Effector memory CD4-positive, alpha-beta T cell (primary cell): ENCODE results near the gene LAMA4.

Experiments used
- DNase-seq, 3 donors: peaks; one replicate each; pipeline ENCODE4 v3.0.0-alpha.2; 2020
- H3K27ac ChIP-seq: 2 replicates; pipeline ENCODE4 v1.7.0; 2013; ENCODE audit warnings: mild to moderate bottlenecking, low read length, moderate library complexity; ENCODE audit not compliant: insufficient read depth, poor library complexity, severe bottlenecking
- H3K27me3 ChIP-seq: replicated peaks from 2 replicates; pipeline ENCODE4 v1.7.0; 2013; ENCODE audit warnings: mild to moderate bottlenecking, low read length; ENCODE audit not compliant: insufficient read depth, control insufficient read depth, poor library complexity, severe bottlenecking
- H3K36me3 ChIP-seq: 2 replicates; pipeline ENCODE4 v1.7.0; 2013; ENCODE audit warnings: mild to moderate bottlenecking, low read length, moderate library complexity; ENCODE audit not compliant: control insufficient read depth, insufficient read depth
- H3K4me1 ChIP-seq: 2 replicates; pipeline ENCODE4 v1.7.0; 2013; ENCODE audit warnings: low read length, mild to moderate bottlenecking; ENCODE audit not compliant: control insufficient read depth, insufficient read depth, poor library complexity, severe bottlenecking
- H3K4me3 ChIP-seq: 2 replicates; pipeline ENCODE4 v1.7.0; 2013; ENCODE audit warnings: low read length, low read depth, mild to moderate bottlenecking; ENCODE audit not compliant: insufficient read depth, poor library complexity, severe bottlenecking
- H3K9me3 ChIP-seq: 2 replicates; pipeline ENCODE4 v1.7.0; 2013; ENCODE audit warnings: mild to moderate bottlenecking, low read length, moderate library complexity; ENCODE audit not compliant: control insufficient read depth

The LAMA4 gene

GRCh38 chr6:112155886-112156285, 98.5 kb downstream of the LAMA4 start:
- Histone ChIP-seq H3K4me1 (no peaks in the 10 kb centered on the region), H3K9me3 (no peaks in the 10 kb centered on the region), H3K4me3 (no peak overlapping the region), H3K27ac (no peak overlapping the region), H3K27me3 (no peaks in the 10 kb centered on the region), H3K36me3 (no peaks in the 10 kb centered on the region)
- DNase-seq = no peak

GRCh38 chr6:112154711-112155110, 99.7 kb downstream of the LAMA4 start:
- no peaks in the 10 kb centered on the region for H3K4me1 ChIP-seq
- H3K27me3 ChIP-seq = no peaks in the 10 kb centered on the region
- no peaks in the 10 kb centered on the region for H3K9me3 ChIP-seq
- DNase-seq = no peak
- H3K4me3 ChIP-seq = no peak overlapping the region
- H3K27ac ChIP-seq = no peak overlapping the region
- no peaks in the 10 kb centered on the region for H3K36me3 ChIP-seq

DNA sequence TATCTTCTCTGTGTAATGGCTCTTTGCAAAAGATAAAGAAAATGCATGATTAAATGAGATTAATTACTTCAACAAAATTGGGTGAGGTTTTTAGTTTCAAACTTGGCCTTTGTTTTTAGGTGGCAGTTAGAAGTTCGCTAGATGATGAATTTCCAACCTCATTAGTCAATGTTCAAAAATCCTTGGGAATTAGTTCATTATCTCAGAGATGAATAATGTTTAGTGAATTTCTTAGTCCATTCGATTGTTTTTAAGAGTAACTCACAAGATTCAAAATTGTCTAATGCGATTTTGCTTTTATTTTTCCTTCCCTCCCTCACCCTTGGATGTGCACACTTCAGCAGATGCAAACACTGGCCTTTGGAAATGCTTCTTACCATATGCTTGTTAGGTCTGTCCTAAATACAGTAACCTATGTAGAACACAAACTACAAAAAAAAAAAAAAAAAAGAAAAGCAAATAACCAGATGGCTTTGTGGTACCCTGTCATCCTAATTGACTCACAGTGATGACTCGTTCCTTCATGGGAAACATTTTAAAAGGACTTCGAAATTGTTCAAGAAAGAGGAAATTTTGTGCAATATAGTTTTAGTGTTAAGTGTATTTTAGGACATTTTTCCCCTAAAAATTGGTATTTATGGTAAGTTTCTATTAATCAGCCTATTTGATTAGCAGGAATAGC, 100.3 kb downstream of the LAMA4 start:
- H3K4me1 ChIP-seq = no peaks in the 10 kb centered on the region
- H3K4me3 ChIP-seq = no peak overlapping the region
- H3K27me3 ChIP-seq = no peaks in the 10 kb centered on the region
- no peaks in the 10 kb centered on the region for H3K9me3 ChIP-seq
- H3K36me3 ChIP-seq = no peaks in the 10 kb centered on the region
- no peak overlapping the region for H3K27ac ChIP-seq
- no peak for DNase-seq

GRCh38 chr6:112150363-112150762, 104.0 kb downstream of the LAMA4 start:
- Histone ChIP-seq H3K9me3 (no peaks in the 10 kb centered on the region), H3K4me1 (no peaks in the 10 kb centered on the region), H3K36me3 (no peaks in the 10 kb centered on the region), H3K27me3 (no peaks in the 10 kb centered on the region), H3K27ac (no peak overlapping the region), H3K4me3 (no peak overlapping the region)
- DNase-seq = no peak

DNA sequence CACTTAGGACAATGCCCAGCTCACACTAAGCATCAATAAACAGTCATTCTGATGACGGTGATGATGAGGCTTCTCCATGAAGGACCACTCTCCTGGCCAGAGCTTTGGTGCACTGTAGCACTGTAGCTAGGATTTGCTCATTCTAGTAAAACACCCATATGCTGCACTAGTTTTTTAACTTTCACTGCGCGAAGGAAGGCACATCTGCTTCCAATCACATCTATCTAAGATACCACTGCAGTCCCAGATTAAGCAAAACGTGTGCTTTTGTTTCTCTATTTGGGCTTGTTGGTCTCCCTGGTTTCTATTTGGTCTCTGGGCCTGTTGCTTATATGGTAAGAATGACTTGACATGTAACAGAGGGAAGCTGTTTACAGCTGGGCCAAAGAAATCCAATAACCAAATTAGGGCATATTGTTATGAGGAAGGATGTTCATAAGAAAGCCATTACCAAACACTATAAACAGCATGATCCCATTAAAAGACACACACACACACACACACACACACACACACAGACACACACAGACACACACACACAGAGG, 104.6 kb downstream of the LAMA4 start:
- no peak overlapping the region for H3K4me3 ChIP-seq
- no peak for DNase-seq
- no peaks in the 10 kb centered on the region for H3K36me3 ChIP-seq
- no peaks in the 10 kb centered on the region for H3K4me1 ChIP-seq
- H3K27ac ChIP-seq = no peak overlapping the region
- no peaks in the 10 kb centered on the region for H3K27me3 ChIP-seq
- H3K9me3 ChIP-seq = no peaks in the 10 kb centered on the region

DNA sequence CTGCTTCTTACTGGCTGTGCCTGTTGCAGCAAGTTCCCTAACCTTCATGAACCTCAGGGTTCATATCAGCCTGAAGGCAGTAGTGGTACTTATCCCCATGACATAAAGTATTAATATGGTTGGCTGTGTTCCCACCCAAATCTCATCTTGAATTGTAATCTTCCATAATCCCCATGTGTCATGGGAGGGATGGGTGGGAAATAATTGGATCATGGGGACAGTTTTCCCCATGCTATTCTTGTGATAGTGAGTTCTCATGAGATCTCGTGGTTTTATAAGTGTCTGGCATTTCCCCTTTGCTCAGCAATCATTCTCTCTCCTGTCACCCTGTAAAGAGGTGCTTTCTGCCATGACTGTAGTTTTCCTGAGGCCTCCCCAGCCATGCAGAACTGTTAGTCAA, 105.1 kb downstream of the LAMA4 start:
- H3K9me3 ChIP-seq = no peaks in the 10 kb centered on the region
- H3K36me3 ChIP-seq = no peaks in the 10 kb centered on the region
- H3K27me3 ChIP-seq = no peaks in the 10 kb centered on the region
- H3K4me1 ChIP-seq = no peaks in the 10 kb centered on the region
- no peak overlapping the region for H3K4me3 ChIP-seq
- no peak for DNase-seq
- H3K27ac ChIP-seq = no peak overlapping the region

DNA sequence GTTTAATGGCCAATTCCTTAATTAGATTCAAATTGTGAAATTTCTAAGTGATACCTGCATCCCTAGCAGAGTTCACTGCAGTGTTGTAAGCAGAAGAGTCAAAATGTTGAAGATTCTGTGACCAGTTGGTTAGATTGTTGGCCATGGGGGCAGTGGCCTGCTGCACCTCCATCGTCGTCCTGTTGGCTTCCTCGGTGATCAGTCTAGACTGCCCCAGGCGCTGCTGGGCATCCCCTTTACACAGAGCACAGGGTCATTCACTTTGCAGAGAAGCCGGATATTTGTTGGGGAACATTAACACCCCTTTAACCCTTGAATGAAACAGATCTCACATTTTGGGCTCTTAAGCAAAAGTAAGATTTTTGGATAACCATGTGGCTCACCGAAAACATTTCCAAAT, 106.3 kb downstream of the LAMA4 start:
- no peak for DNase-seq
- H3K27ac ChIP-seq = no peak overlapping the region
- no peaks in the 10 kb centered on the region for H3K27me3 ChIP-seq
- no peaks in the 10 kb centered on the region for H3K4me1 ChIP-seq
- no peak overlapping the region for H3K4me3 ChIP-seq
- no peaks in the 10 kb centered on the region for H3K9me3 ChIP-seq
- H3K36me3 ChIP-seq = no peaks in the 10 kb centered on the region

DNA sequence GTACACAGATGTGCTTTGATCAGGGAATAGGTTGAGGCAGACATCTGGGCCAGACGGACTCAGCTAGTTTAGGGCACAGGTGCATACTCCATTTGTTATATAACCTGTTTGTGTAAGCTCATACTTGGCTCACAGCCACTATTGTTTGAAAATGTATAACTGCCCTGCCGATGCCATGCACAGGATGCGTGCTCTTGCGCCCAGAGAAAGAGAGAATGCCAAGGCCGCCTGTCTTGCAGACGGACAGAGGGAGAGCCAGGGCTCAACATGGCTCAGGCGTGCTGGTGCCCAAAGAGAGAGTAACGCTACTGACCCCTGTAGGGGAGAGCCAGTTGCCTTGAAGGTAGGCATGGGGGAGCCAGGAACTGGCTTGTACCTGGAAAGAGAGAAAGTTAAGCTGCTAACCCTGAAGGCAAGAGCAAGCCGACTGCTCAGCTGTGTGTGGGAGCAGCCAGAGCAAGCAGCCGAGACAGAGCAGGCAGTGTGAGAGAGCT, 109.2 kb downstream of the LAMA4 start:
- H3K4me3 ChIP-seq = no peak overlapping the region
- no peaks in the 10 kb centered on the region for H3K4me1 ChIP-seq
- H3K27ac ChIP-seq = no peak overlapping the region
- H3K9me3 ChIP-seq = no peaks in the 10 kb centered on the region
- no peaks in the 10 kb centered on the region for H3K27me3 ChIP-seq
- no peak for DNase-seq
- no peaks in the 10 kb centered on the region for H3K36me3 ChIP-seq

DNA sequence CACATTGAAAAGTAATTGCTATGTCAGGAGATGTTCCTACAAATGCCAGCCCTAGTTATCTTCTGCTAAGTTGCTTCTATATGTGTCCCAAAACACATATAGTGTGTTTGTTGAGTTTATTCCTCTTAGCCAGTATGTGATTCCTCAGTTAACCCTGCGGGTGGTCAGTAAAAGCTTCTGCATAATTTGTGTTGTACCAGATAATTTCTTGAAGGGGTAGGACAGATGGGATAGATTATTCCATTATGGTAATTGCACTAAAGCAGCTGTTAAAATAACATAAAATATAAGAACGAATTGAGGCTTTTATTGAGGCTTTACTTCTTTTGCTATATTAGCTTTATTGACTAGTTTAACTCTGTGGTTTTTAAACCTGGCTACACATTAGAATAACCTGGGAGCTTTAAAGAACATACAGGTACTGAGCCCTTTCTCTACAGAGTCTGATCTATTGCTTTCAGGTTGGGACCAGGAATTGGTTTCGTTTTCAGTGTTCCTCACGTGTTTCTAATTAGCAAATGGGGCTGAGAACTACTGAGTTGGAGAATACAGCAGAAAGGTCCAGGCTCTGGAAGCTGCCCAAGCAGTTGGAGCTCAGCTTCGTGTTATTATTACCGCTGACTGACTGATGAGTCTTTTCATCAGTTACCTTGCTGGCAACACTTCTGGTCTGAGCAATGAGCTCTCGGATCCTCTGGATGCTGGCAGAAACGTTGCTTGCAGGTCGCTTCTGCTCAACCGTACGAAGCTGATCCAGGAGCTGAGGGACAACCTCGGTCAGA, 110.0 kb downstream of the LAMA4 start:
- Histone ChIP-seq H3K4me3 (no peak overlapping the region), H3K27me3 (no peaks in the 10 kb centered on the region), H3K27ac (no peak overlapping the region), H3K4me1 (no peaks in the 10 kb centered on the region), H3K9me3 (no peaks in the 10 kb centered on the region), H3K36me3 (no peaks in the 10 kb centered on the region)
- no peak for DNase-seq

- DNase-seq = no peak
- H3K27ac ChIP-seq = no peak overlapping the region
Measured at GRCh38 chr6:112141707-112142106, 112.7 kb downstream of the LAMA4 start.

More at GRCh38 chr6:112141707-112142106, 112.7 kb downstream of the LAMA4 start:
- Histone ChIP-seq H3K4me3 (no peak overlapping the region), H3K9me3 (no peaks in the 10 kb centered on the region), H3K4me1 (no peaks in the 10 kb centered on the region), H3K36me3 (no peaks in the 10 kb centered on the region), H3K27me3 (no peaks in the 10 kb centered on the region)
